ENCODE measurements around the gene HOXB1.

DNA sequence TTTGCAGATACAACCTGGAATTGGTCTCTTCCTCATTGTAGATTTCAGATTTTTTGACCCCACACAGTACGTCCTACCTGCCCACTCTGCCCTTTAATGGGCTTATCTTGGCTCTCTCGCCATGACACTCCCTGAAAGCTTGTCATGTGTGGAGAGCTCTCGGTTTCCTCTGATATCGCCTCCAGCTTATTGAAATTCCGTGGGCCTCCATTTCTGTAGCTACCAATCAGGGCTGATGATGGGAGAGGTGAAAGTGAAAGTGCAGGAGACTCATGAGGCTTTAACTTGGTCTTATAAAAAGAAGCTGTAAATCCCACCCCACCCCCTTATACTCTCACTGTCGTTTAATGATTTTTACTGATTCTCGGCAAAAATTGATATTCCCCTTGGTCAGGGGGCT, 17.7 kb downstream of the HOXB1 start:
- TF ChIP-seq, protein P1, sequence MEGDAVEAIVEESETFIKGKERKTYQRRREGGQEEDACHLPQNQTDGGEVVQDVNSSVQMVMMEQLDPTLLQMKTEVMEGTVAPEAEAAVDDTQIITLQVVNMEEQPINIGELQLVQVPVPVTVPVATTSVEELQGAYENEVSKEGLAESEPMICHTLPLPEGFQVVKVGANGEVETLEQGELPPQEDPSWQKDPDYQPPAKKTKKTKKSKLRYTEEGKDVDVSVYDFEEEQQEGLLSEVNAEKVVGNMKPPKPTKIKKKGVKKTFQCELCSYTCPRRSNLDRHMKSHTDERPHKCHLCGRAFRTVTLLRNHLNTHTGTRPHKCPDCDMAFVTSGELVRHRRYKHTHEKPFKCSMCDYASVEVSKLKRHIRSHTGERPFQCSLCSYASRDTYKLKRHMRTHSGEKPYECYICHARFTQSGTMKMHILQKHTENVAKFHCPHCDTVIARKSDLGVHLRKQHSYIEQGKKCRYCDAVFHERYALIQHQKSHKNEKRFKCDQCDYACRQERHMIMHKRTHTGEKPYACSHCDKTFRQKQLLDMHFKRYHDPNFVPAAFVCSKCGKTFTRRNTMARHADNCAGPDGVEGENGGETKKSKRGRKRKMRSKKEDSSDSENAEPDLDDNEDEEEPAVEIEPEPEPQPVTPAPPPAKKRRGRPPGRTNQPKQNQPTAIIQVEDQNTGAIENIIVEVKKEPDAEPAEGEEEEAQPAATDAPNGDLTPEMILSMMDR (IDR thresholded peaks at IDR 0.05), result no peak
- TF ChIP-seq POLR2AphosphoS5 (IDR thresholded peaks at IDR 0.05; ENCODE audit: low read depth, low read length), result no peak
- no peak for TF ChIP-seq SIN3A (IDR thresholded peaks at IDR 0.05; ENCODE audit: borderline replicate concordance, insufficient read depth, low read depth, low read length)
- TF ChIP-seq TCF7L2 (IDR thresholded peaks at IDR 0.05; ENCODE audit: low read depth, low read length), result no peak
- no peak for TF ChIP-seq REST (IDR thresholded peaks at IDR 0.05; ENCODE audit: insufficient read depth in 1 of 2, low read depth in 2 of 2, low read length in 1 of 2)
